GM21717 (cell line): ENCODE results near the gene PET100.

Experiments used
- ATAC-seq: cut with Tn5 transposase; IDR thresholded peaks from one replicate; pipeline ENCODE4 v1.9.1; 2021; ENCODE audit warnings: mild to moderate bottlenecking, moderate library complexity; ENCODE audit not compliant: unreplicated experiment

The PET100 gene

DNA sequence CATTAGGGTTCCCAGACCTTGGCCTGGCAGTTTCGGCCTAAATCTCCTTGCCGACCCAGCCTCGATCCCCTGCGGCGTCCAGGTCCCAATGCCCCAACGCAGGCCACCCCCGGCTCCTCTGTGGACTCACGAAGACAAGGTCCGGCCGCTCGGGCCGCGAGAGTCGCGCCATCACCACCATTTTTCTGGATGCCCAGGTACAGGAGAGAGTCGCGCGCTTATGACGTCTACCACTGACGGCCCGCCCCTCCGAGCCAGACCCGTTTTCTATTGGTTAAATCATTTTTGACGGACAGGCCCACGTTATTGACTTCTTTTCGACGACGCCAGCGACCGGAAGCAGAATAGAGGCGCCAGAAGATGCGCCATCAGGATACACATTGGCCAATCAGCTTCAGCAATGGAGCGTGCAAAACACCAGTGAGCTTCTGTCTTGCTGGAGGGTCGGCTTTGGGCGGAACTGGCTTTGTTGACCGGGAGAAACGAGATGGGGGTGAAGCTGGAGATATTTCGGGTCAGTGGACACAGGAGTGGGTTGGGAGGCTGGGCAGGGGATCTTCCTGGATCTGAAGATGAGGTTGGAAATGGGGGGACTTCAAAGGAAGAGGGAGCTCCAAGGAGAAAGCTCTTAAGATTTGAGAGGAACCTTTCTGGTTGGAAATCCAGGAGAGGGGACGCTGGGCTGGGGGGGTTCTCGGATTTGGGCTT lies at the start of gene PET100, which contains the start of gene XAB2:
Gene PET100 (plus strand): TSS at position 447 of the 708 bp plus-strand sequence. CDS start 41 bp downstream, at position 488.
Gene XAB2 (minus strand): TSS at position 199 of the 708 bp plus-strand sequence. CDS start 18 bp downstream, at position 181.
- ATAC-seq: peak; percentile 70

GRCh38 chr19:7582446-7582845 lies 47.1 kb upstream of the PET100 start:
- no peak for ATAC-seq

DNA sequence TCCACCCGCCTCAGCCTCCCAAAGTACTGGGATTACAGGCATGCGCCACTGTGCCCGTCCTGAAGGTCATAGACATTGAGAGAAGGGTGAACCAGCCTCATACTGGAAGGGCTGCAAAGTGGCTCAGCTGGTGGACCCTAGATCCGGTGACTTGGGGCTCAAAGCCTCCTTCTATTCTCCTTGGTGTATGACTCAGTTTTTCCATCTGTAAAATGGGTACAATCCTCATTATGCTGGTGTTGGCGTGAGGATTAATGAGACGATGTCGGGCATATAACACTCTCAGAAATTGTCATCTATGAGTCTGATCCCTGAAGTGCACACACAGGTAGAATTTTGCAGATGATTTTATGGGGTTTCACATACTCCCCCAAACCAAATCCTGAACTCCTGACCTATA lies 39.8 kb upstream of the PET100 start:
- ATAC-seq: no peak

- ATAC-seq: no peak
Observed at GRCh38 chr19:7590256-7590655, 39.3 kb upstream of the PET100 start.

GRCh38 chr19:7595466-7596133 lies 34.0 kb upstream of the PET100 start, which contains the start of gene CAMSAP3:
Gene CAMSAP3, plus strand, starts transcription at chr19:7595863. Its CDS starts 140 bp downstream, at chr19:7596003.
- ATAC-seq: no peak

DNA sequence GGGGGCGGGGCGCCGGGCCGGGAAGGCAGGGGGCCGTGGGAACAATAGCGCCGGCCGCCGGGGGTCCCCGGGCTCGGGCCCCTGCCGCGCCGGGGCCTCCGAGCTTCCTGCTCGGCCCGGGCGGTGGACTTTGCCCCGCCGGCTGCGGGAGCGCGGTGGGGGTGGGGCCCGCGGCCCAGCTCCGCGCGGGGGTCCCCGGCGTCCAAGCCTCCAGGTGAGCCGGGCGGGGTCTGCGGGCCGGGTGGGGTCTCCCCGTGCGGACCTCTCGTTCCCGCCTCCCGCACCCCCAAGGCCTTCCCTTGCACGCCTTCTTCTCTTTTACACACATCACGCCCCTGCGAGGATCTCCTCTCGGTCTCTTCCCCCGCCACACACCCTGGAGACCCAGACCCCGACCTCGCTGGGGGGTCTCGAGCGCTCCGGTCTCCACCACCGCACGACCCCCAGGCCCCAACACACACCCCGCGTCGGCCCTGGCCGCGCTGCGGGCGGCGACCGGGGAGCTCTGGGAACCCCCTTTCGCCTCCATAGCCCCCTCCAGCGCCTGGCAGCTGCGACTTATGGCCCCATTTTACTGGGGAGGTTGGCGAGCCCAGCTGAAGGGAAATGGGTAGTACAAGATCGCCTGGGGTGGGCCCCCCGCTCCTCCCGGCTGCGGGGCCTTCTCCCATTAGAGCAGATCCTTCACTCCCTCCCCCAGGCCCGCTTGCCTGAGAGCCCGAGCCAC lies 33.2 kb upstream of the PET100 start:
- no peak for ATAC-seq

- no peak for ATAC-seq
Observed at GRCh38 chr19:7597689-7598088, 31.9 kb upstream of the PET100 start.

GRCh38 chr19:7598180-7598579 lies 31.4 kb upstream of the PET100 start:
- ATAC-seq: no peak

DNA sequence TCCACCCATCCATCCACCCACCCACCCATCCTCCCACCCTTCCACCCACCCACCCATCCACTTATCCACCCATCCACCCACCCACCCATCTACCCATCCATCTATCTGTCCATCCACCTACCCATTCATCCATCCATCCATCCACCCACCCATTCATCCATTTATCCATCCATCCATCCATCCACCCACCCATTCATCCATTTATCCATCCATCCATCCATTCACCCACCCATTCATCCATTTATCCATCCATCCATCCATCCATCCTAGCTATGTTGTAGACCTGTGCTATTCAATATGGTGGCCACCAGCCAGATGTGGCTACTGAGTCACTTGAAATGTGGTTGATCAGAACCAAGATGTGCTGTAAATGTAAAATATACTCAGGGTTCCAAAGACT lies 28.9 kb upstream of the PET100 start:
- no peak for ATAC-seq

DNA sequence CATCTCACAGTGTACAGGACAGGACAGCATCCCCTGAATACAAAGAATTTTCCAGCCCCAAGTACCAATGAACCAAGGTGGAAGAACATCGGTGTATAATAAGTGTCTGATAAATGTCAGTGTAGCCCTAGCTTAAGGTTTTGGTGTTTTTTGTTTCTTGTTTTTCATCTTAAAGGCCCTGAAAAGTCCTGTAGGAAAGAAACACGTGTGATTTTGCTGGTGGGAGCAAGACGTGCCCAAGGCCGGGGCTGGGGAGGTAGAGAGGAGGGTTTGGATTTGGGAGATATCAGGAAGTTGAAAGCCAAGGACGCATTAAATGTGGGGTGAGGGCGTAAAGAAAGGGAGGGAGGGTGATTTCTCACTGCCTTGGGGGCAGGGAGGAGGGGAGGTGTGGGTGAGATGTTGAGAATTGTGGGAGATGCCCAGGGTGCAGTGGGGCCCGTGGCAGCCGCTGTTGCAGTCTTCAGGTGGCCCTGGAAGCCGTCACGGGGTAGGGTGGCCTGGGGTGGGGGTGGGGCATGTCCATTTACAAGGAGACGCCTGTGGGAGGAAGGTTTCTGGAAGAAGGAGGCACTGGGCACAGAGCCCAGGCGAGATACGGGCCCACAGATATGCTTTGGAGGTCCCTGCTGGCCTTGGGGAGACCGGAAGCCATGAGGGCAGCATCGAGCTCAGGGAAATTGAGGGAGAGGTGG lies 27.2 kb upstream of the PET100 start:
- no peak for ATAC-seq

DNA sequence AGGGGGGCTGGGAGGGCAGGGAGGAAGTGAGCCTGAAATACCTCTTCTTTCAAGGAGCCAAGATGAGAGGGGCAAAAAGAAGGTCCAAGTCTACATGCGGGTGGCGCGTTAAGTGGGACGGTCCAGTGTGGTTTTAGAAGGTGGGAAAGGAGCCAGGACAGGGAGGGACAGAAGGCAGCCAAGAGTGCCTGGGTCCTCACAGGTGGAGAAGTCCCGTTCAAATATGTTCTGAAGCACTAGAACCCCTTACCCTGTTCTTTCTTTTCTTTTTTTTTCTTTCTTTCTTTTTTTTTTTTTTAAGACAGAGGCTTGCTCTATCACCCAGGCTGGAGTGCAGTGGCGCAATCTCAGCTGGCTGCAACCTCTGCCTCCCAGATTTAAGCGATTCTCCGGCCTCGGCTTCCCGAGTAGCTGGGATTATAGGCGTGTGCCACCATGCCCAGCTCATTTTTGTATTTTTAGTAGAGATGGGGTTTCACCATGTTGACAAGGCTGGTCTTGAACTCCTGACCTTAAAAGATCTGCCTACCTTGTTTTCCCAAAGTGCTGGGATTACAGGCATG lies 26.6 kb upstream of the PET100 start:
- no peak for ATAC-seq

GRCh38 chr19:7603919-7604318 lies 25.7 kb upstream of the PET100 start:
- no peak for ATAC-seq

DNA sequence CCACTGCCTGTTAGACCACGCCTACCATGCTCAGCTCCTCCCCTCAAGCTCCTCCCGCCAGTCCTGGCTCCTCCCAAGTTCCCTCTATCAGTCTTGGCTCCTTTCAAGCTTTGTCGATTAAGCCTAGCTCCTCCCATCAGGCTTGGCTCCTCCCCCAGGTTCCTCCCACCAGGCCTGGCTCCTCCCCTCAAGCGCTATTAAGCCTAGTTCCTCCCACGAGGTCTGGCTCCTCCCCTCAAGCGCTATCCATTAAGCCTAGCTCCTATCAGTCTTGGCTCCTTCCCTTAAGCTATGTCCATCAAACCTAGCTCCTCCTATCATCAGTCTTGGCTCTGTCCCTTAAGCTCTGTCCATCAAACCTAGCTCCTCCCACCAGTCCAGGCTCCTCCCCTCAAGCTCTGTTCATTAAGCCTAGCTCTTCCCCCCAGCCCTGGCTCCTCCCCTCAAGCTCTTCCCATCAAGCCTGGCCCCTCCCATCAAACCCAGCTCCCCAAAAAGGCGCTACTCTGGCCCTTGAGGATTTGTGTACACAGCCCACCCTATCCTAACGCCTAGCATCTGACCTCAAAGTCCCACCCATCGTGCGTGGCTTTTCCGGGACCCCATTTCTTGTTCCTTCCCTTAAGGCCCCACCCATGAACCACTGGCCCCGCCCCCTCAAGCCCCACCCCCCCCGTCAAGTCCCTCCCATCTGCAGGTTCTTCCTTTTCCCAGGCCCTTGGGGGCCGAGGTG lies 23.9 kb upstream of the PET100 start:
- ATAC-seq: no peak

- no peak for ATAC-seq
Observed at GRCh38 chr19:7606289-7606688, 23.3 kb upstream of the PET100 start.

DNA sequence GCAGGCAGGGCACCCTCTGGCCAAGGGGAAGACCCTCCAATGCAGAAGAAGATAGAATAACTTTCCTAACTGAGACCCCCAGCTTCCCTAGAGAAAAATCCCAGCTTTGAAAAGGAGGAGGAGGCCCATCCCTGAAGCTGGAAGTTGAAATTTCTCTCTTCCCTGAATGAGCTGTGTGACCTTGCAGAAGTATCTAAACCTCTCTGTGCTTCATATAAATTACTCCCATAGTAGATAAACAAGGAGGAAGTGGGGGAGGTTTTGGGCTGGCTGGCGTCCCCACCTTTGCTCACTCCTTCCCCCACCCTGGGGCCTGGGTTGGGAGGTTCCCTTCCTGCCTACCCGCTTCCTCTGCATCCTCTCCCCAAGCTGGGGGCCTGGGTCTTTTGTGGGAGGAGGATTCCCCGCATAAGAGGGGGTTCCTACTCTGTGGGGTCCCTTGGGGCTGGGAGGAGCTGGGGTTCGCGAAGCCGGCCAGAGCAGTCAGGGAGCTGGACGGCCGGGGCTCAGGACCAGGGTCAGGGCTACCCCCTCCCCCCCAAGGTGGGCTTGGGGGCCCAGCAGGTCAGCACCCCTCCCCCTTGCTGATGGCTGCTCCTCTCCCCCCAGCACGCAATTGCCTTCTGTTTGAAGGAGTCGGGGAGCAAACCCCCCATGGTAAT lies 22.2 kb upstream of the PET100 start:
- ATAC-seq: no peak

DNA sequence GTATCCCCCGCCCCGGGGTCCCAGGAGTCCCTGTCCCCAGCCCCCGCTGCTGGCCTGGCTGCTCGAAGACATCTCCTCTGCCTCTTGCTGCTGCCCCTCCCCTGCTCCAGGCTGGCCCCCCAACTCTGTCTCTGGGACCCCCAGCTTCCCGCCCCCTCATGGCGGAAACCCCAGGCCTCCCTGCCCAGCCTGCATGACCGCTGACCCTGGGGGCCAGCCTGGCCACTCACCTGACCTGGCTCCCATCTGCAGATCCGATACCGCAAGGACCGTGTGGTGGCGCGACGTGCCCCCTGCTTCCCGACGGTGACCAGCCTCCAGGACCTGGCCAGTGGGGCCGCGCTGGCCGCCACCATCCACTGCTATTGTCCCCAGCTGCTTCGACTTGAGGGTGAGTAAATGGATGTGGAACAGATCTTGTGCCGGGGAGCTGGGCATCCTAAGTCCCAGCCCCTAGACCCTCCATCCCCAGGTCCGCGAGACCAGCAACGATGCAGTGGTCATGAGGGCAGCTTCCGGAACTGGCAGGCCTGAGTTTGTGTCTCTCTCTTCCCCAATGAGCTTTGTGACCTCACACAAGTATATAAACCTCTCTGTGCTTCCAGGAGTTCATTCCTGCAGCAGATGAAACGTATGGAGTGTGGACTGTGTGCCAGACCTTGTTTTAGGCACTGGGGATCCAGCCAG lies 21.6 kb upstream of the PET100 start:
- ATAC-seq: no peak

DNA sequence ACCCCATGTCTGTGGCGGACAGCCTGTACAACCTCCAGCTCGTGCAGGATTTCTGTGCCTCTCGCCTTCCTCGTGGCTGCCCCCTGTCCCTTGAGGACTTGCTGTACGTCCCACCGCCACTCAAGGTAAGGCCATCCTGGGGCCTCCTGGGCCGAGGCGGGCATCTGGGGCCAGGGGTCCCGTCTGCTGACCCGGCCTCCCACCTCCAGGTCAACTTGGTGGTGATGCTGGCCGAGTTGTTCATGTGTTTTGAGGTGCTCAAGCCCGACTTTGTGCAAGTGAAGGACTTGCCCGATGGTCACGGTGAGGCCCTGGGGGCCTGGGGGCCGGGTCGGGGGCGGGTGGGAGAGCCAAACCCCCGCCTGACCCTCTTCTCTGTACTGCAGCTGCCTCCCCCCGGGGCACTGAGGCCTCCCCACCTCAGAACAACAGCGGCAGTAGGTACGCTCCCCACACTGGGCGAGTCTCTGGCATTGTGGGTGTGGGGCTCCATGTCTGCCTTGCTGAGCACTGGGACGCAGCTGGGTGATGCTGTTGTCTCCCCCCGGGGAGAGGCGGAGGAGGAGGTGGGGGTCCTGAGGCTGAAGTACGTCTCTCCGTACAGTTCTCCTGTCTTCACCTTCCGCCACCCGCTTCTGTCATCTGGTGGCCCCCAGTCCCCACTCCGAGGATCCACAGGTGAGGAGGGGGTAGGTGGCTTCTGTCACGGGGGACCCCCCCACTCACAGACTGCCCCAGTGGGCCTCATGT lies 18.9 kb upstream of the PET100 start:
- ATAC-seq: no peak

DNA sequence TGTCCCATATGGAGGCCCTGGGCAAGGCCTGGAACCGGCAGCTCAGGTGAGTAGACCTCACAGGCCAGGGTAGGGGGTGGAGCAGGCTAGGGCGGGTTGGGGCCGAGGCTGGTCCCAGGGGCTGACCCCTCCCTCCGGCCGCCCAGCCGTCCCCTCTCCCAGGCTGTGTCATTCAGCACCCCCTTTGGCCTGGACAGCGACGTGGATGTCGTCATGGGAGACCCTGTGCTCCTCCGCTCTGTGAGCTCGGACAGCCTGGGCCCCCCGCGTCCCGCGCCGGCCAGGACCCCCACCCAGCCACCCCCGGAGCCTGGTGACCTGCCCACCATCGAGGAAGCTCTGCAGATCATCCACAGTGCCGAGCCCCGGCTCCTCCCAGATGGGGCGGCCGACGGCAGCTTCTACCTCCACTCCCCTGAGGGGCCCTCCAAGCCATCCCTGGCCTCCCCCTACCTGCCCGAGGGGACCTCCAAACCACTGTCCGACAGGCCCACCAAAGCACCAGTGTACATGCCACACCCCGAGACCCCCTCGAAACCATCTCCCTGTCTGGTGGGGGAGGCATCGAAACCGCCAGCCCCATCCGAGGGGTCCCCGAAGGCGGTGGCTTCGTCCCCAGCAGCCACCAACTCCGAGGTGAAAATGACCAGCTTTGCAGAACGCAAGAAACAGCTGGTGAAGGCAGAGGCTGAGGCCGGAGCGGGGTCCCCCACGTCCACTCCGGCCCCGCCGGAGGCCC lies 17.9 kb upstream of the PET100 start:
- no peak for ATAC-seq
